Pulmonary artery endothelial cell (primary cell): ENCODE measurements around the gene TMPRSS13. TPM values are rescaled to one million over a fixed set of nuclear protein-coding genes. Genes with fewer than 3 reads are reported as not detected.

Experiments used
- DNase-seq: peaks from one replicate; pipeline ENCODE4 v3.0.0-alpha.2; 2011; ENCODE audit warnings: low read depth, low spot score
- total RNA-seq: library from RNA; depleted of rRNA; stranded (reverse); fragments of >200 nt; gene quantifications from 2 replicates; pipeline ENCODE4 v1.2.3, GENCODE V29; 2014

The TMPRSS13 gene
- total RNA-seq, 1 donor from 2014 or later: not detected

- no peak for DNase-seq
Measured at GRCh38 chr11:117857734-117858414, 71.3 kb downstream of the TMPRSS13 start.

DNA sequence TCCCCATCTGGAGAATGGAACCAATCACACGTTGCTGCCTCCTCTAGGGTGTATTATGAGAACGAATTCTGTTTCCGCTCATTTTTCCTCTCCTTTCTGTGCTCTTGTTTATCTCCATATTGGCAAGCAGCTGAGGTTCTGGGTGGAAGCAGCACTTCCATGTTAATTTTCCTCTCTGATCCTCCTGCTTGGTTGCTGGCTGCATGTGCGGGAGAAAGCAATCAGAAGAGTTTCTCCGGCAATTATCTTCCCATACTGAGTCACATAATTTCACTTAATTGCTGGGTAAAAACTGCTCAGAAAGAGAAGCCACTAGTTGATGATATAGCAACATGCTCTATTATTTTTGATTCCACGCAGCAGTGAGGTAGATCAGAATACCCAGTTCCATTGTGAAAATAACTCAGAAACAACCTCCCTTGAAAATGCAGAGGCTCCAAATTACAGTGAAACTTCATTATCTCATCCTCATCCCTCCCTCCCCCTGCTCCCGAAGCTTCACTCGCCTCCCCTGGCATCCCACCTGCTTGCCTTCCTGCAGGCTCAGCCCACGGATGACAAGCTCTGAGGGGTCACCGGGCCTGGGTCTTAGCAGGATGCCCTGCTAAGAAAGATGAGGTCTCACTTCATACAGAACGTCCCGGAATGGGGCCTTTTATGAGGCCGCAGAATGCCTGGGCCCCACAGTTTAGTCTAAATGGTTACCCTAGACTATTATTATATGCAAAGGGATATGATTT is 73.1 kb downstream of the TMPRSS13 start:
- no peak for DNase-seq

GRCh38 chr11:117855186-117855845 is 73.9 kb downstream of the TMPRSS13 start:
- DNase-seq: no peak

DNA sequence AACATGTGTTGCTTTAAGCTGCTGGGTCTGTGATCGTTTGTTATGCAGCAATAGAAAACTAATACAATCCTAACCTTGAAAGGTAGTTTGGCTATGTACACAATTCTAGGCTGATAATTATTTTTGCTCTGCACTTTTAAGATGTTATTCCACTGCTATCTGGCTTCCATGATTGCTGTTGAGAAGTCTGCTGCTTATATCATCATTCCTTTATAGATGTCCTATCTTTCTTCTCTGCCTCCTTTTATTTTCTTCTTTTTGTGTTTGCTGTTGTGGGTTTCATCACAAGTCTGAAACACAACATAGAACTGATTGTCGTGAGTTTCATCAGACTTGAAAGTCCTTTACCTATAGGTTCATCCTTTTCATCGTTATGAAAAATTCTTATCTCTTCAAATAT is 76.9 kb downstream of the TMPRSS13 start:
- no peak for DNase-seq

GRCh38 chr11:117851852-117852251 is 77.3 kb downstream of the TMPRSS13 start:
- DNase-seq: no peak

- DNase-seq: no peak
Measured at GRCh38 chr11:117851106-117851505, 78.1 kb downstream of the TMPRSS13 start.

Other genes starting within 250 kb of the TMPRSS13 start
- gene DSCAML1, start 132.2 kb downstream of the TMPRSS13 start, total RNA-seq: not detected in 2 replicates
- 0.13 and 0.32 TPM in 2 replicates for gene FXYD2, start 104.7 kb downstream of the TMPRSS13 start, total RNA-seq
- gene FXYD6, start 52.7 kb downstream of the TMPRSS13 start, total RNA-seq: 0.07 and 0.26 TPM in 2 replicates
- gene IL10RA, start 57.0 kb upstream of the TMPRSS13 start, total RNA-seq: under 0.01 TPM in 1 of 2 replicates, not detected in the other
- gene TMPRSS4, start 147.7 kb upstream of the TMPRSS13 start, total RNA-seq: not detected in 2 replicates
- gene SMIM35, start 157.6 kb upstream of the TMPRSS13 start, total RNA-seq: not detected in 2 replicates
- 0.13 and 0.21 TPM in 2 replicates for gene SCN4B, start 223.4 kb upstream of the TMPRSS13 start, total RNA-seq
- gene SCN2B, start 247.2 kb upstream of the TMPRSS13 start, total RNA-seq: not detected in 2 replicates